Measurements from ENCODE around the gene HSD17B8. TPM values are rescaled to one million over a fixed set of nuclear protein-coding genes. Genes with fewer than 3 reads are reported as not detected.

Gene HSD17B8
- total and polyA plus RNA-seq, 2 donors: 7.6 to 17.3 TPM

DNA sequence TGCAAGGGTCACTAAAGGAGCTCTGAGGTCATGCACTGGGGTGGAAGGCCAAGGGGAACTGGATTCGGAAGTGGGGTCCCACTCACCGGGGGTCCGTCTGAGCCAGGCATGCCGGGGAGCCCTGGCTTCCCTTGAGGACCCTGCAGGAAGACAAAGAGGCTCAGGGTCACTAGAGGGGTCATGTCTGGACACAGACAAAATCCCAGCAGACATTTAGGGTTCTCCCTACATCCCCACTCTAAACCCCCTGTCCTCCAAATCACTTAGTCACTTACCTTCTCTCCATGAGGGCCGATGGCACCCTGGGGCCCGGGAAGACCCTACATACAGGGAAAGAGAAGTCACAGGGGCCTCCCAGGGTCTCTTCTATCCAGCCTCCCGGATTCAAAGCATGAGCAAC is 27.5 kb upstream of the HSD17B8 start:
- H3K4me3 ChIP-seq (ENCODE audit: low read depth, low read length): no peak overlapping the region

DNA sequence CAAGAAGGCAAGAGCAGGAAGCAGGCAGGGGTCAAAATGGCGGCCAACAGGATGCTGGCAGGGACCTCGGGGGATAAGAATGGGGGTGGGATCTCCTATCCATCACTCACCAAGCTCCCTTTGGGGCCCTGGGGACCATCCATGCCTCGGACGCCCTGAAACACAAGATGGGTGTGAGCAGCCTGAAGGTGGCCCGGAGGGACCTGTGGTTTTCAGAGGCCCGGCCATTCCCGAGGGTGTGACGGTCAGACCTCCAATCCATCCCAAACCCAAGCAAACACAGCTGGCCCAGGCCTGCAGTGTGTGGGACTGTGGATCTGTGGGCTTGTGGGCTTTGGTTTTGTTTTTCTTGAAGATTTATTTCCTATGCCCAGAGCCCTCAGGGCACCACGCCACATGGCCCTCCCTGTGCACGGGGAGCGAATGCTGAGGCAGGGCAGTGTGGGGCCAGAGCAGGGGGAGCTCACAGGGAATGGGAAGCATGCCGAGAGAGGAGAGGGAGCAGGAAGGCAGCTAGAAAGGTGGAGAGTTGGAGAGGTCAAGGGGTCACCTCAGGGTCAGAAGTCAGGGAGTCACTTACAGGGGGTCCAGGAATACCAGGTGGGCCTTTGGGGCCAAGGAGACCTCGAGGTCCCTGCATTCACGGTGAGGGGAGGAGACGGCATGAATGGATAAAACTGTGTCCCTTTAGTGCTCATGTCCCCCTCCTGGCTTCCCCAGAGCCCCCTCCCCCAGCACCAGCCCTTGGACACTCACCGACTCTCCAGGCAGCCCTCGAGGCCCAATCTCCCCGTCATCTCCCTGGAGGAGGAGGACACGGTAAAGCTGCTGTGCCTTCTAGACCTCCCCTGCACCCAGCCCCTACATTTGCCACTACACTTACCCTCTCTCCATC is 26.7 kb upstream of the HSD17B8 start:
- H3K4me3 ChIP-seq (ENCODE audit: low read depth, low read length): no peak overlapping the region
- H3K27ac ChIP-seq (ENCODE audit: low read depth): no peak overlapping the region
- DNase-seq (ENCODE audit: extremely low spot score): no peak
- H3K36me3 ChIP-seq (ENCODE audit: insufficient read depth): no peaks in the 10 kb centered on the region
- whole genome bisulfite sequencing: 78% methylated on average over 19 of the region's 19 CpGs
- H3K4me1 ChIP-seq (ENCODE audit: insufficient read depth): no peaks in the 10 kb centered on the region

More for the DNA sequence above, 27.5 kb upstream of the HSD17B8 start:
- no peak overlapping the region for H3K27ac ChIP-seq (ENCODE audit: low read depth)
- H3K36me3 ChIP-seq (ENCODE audit: insufficient read depth): no peaks in the 10 kb centered on the region
- 92% methylated on average over 7 of the region's 7 CpGs for WGBS
- H3K4me1 ChIP-seq (ENCODE audit: insufficient read depth): no peaks in the 10 kb centered on the region
- DNase-seq (ENCODE audit: extremely low spot score): no peak

DNA sequence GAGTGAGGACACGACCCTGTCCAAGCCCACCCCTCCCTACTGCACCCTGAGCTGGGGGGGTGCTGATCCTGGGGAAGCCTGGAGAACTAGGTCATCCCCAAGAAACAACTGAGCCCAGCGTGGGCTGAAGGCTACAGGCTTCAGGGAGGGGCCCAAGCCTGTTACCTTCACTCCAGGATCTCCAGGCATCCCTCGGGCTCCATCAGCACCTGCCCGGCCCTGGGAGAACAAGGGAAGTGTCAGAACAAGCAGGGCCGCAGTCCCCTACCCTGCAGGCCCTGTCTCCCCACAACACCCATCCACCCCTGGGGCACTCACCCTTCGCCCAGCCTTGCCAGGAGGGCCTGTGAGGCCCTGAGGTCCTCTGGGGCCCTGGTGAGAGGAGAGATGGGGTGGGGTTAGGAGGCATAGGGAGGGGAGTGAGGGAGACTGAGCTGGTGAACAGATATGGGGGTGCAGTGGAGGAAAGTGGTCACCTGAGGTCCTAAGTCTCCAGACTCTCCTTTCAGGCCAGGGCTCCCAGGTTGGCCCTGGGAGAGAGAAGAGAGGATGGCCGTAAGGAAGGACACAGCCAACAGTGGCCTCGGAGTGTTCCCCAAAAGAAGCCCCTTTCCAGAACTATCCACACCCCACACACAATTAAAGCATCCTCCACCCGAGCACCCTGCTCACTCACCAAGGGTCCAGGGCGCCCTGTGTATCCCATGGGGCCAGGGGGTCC is 25.5 kb upstream of the HSD17B8 start:
- WGBS: 87% methylated on average over 10 of the region's 10 CpGs
- Histone ChIP-seq H3K27ac (ENCODE audit: low read depth) (no peak overlapping the region), H3K4me1 (ENCODE audit: insufficient read depth) (no peaks in the 10 kb centered on the region), H3K36me3 (ENCODE audit: insufficient read depth) (no peaks in the 10 kb centered on the region), H3K4me3 (ENCODE audit: low read depth, low read length) (no peak overlapping the region)
- no peak for DNase-seq (ENCODE audit: extremely low spot score)

DNA sequence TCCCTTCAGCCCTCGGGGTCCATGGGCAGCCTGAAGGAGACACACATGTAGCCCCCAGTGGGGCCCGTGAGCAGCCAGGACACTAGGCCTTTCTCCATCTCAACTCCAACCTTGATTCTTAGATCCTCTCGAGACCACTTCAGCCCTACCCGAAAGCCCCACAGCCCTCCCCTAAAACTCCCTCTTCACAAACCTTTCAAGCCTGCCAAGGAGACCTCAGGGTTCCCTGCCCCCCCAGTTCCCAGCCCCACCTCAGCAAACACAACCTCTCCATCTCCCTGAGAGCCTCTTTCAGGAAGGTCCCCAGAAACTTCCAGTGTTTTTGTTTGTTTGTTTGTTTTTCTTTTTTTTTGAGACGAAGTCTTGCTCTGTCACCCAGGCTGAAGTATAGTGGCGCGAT is 23.3 kb upstream of the HSD17B8 start:
- no peaks in the 10 kb centered on the region for H3K36me3 ChIP-seq (ENCODE audit: insufficient read depth)
- H3K4me1 ChIP-seq (ENCODE audit: insufficient read depth): no peaks in the 10 kb centered on the region
- WGBS: 85% methylated on average over 7 of the region's 7 CpGs
- DNase-seq (ENCODE audit: extremely low spot score): no peak
- H3K4me3 ChIP-seq (ENCODE audit: low read depth, low read length): no peak overlapping the region
- no peak overlapping the region for H3K27ac ChIP-seq (ENCODE audit: low read depth)

DNA sequence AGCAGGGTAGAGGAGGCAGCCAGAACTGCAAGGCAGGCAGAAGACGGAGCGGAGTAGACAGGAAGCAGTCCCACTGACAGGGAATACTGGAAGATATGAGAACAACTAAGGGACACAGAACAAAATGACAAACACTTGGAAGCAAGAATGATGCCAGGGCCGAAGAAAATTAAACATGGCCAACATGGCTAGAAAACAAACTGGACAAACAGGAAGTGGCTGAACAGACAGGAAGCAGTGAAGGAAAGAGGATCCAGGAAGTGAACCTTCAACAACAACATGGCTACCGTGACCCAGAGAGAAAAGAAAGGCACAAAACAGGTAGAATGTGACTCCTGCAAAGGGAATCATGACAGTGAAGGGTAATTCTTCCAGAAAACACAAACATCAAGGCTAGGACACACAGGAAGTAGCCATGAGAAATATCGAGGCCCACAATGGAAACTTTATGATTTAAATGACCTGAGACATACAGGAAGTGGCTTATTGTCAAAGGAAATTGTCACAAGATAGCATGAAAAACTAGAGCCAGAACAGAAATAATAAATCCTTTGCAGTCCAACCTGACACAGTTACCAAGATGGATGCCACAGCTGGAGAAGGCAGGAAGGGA is 21.3 kb upstream of the HSD17B8 start:
- WGBS: 72% methylated on average over 5 of the region's 5 CpGs
- Histone ChIP-seq H3K36me3 (ENCODE audit: insufficient read depth) (no peaks in the 10 kb centered on the region), H3K4me1 (ENCODE audit: insufficient read depth) (no peaks in the 10 kb centered on the region), H3K4me3 (ENCODE audit: low read depth, low read length) (no peak overlapping the region), H3K27ac (ENCODE audit: low read depth) (no peak overlapping the region)
- DNase-seq (ENCODE audit: extremely low spot score): no peak

DNA sequence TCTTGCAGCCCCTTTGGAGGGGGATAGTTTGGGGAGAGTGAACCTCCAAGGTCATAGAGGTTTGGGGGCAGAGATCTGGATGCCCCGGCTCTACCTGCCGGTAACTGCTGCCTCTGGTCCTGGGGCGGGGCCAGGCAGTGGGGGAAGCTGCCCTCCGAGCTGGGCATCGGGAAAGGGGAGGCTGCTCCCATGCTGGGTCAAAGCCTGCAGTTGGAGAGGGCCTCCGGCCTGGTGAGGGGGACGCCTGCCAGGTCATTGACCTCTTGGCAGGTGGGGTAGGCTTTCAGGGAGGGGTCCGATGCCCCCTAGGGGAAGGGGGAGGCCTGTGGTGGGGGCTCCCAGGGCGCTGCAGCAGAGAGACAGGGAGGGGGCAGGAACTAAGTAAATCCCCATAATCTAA is 19.3 kb upstream of the HSD17B8 start:
- no peak for DNase-seq (ENCODE audit: extremely low spot score)
- 57% methylated on average over 9 of the region's 9 CpGs for WGBS
- no peaks in the 10 kb centered on the region for H3K4me1 ChIP-seq (ENCODE audit: insufficient read depth)

DNA sequence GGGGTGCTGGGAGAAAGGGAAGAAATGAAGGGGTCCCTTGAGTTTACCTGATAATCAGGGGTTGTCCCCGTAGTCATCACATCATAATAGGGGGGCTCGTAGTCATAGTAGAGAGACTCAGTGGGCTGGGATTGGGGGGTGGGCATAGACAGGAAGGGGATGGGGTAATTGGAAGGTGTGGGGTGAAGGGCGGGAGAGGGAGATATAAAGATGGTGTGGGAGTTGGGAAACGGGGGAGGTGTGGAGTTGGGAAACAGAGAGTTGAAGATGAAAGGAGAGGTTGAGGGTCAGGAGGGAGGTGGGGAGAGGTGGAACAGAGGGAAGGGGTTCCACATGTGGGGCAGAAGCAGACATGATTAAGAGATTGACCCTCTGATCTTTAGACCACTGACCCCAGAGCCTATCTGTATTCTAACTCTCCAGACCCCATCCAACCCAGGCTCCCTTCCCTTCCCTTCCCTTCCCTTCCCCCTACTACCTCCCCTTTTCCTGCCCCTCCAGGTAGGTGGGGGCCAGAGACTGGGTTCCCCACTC is 18.7 kb upstream of the HSD17B8 start:
- Histone ChIP-seq H3K4me3 (ENCODE audit: low read depth, low read length) (no peak overlapping the region), H3K4me1 (ENCODE audit: insufficient read depth) (no peaks in the 10 kb centered on the region), H3K27ac (ENCODE audit: low read depth) (no peak overlapping the region), H3K36me3 (ENCODE audit: insufficient read depth) (no peaks in the 10 kb centered on the region)
- DNase-seq (ENCODE audit: extremely low spot score): no peak
- 60% methylated on average over 4 of the region's 4 CpGs for WGBS

More for the DNA sequence above, 19.3 kb upstream of the HSD17B8 start:
- Histone ChIP-seq H3K27ac (ENCODE audit: low read depth) (no peak overlapping the region), H3K4me3 (ENCODE audit: low read depth, low read length) (no peak overlapping the region), H3K36me3 (ENCODE audit: insufficient read depth) (no peaks in the 10 kb centered on the region)

DNA sequence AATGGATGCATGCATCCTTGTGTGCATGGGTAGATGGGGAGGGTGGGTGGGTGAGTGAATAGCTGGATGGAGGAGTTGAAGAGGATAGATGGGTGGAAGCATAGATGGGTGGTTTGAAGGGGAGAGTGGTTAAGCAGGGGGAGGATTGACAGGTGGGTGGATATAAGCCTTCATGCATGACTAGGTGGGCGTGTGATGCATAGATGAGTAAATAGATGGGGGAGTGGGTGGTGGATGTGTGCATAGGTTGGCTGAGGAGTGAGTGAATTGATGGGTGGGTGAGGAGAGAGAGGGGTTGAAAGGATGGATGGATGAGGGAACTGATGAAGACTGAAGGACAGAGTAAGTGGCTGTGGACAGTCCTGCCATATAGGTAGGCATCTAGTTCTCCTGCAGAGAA is 16.6 kb upstream of the HSD17B8 start:
- no peaks in the 10 kb centered on the region for H3K36me3 ChIP-seq (ENCODE audit: insufficient read depth)
- no peaks in the 10 kb centered on the region for H3K4me1 ChIP-seq (ENCODE audit: insufficient read depth)
- 85% methylated on average over 1 of the region's 1 CpG for WGBS
- no peak overlapping the region for H3K27ac ChIP-seq (ENCODE audit: low read depth)
- no peak for DNase-seq (ENCODE audit: extremely low spot score)
- H3K4me3 ChIP-seq (ENCODE audit: low read depth, low read length): no peak overlapping the region

DNA sequence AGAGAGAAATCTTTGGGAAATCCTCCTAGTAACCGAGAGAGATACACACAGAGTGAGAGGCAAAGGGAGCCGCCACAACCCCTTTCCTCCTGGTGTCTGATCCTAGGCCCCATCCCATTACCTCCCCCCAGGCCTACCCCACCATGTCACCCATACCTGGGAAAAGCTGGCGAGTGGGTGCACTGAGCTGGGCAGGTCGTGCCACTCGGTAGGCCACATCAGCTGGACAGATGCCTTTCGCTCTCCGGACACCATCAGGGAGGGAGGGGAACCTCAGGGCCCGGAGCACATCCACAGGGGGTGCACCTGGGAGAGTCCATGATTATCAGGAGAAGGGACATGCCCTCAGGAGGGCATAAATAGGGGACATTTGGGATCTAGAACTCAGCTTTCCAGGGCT is 15.3 kb upstream of the HSD17B8 start:
- DNase-seq (ENCODE audit: extremely low spot score): no peak
- Histone ChIP-seq H3K4me3 (ENCODE audit: low read depth, low read length) (no peak overlapping the region), H3K4me1 (ENCODE audit: insufficient read depth) (no peaks in the 10 kb centered on the region), H3K36me3 (ENCODE audit: insufficient read depth) (no peaks in the 10 kb centered on the region), H3K27ac (ENCODE audit: low read depth) (no peak overlapping the region)
- WGBS: 84% methylated on average over 8 of the region's 8 CpGs

DNA sequence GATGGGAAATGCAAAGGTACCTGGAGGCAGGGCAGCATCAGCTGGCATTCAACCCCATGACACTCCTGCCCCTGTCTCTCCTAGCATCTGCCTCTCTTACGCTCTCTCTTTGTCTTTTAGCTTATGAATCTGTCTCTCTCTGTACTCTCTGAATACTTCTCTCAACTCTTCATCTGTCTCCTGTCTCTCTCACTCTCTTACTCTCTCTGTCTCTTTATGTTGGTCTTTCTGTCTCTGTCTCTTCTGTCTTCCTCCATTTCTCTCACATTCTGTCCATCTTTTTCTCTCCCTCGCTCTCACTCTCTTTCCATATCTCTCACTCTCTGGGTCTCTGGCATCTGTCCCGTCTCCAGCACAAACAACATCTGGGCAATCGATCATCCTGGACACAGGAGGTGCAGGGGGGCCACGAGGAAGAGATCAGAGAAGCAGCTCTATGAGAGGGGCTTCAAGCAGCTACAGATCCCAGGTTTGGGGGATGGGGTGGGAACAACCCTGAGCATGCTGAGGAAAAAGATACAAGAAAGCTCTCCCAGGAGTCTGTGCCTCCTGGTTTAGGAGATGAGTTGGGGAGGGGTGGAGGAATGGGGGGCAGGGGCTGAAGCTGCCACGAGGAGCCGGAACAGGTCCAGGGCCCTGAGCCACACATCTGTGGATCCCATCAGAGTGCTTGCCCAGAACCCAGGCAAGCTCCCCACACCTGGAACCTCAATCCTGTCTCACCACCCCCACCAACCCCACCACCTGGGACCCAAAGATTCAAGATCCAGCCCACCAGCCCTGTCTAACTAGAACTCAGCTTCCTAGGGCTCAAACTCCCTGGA is 14.6 kb upstream of the HSD17B8 start:
- DNase-seq (ENCODE audit: extremely low spot score): no peak
- Histone ChIP-seq H3K4me1 (ENCODE audit: insufficient read depth) (no peaks in the 10 kb centered on the region), H3K36me3 (ENCODE audit: insufficient read depth) (no peaks in the 10 kb centered on the region), H3K4me3 (ENCODE audit: low read depth, low read length) (no peak overlapping the region), H3K27ac (ENCODE audit: low read depth) (no peak overlapping the region)
- WGBS: 53% methylated on average over 7 of the region's 7 CpGs

DNA sequence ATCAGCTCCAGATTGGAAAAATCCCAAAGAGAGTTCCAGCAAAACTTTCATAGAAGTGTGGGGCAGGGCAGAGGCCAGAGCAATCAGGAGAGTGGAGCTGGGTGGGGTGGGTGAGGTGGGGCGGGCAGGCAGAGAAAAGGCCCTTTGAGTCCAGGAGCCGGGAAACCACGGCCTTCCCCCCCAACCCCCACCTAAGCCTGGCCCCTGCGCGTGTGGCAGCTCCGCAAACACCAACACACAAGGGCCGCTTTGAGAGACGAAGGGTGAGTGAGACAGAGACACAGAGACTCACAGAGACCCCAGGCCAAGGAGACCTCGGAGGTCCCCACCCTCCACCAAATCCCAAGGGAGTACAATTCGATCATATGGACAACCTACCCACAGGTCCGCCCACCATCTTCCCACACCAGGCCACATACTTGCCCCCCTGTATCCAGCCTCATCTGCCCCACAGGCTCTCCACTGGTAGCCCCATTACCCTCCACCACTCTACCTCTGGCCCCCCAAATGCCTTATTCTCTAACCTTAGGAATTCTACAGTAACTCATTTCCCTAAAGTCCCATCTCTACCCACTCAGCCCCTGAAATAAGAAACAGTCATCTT is 13.8 kb upstream of the HSD17B8 start:
- Histone ChIP-seq H3K4me3 (ENCODE audit: low read depth, low read length) (no peak overlapping the region), H3K27ac (ENCODE audit: low read depth) (no peak overlapping the region), H3K4me1 (ENCODE audit: insufficient read depth) (no peaks in the 10 kb centered on the region), H3K36me3 (ENCODE audit: insufficient read depth) (no peaks in the 10 kb centered on the region)
- no peak for DNase-seq (ENCODE audit: extremely low spot score)
- WGBS: 86% methylated on average over 11 of the region's 11 CpGs

DNA sequence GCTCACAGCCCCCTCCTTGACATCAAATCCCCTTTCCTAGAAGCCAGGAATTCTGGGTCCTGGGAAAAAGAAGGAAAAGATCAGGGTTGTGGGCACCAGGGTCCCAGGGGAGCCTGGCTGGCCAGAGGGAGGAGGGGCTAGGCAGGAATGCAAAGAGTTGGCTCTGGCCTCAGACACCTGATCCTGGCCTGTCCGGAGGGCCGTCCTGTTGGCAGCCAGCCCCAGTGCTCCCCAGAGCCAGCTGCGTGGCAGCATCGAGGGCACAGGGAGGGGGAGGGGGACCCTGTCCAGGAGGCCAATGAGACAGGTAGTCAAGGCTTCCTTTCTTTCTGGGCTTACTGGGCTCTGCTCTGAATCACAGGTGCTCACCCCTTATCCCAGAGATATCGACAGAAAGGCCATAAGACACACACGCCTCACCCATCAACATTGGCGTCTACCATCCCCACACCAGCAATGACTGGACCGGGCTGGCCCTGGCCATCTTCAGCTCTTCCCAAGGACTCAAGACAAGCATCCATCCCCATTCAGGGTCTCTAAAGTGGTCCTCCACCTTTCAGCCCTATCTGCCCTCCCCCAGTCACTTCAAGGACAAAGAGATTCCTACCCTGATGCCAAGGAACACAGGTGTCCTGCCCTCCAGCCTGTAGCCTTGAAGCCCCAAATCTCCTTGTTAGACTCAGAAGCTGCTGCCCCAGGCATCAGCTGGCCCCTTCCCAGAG is 12.9 kb upstream of the HSD17B8 start:
- DNase-seq (ENCODE audit: extremely low spot score): no peak
- H3K4me1 ChIP-seq (ENCODE audit: insufficient read depth): no peaks in the 10 kb centered on the region
- H3K27ac ChIP-seq (ENCODE audit: low read depth): no peak overlapping the region
- WGBS: 39% methylated on average over 8 of the region's 8 CpGs
- H3K36me3 ChIP-seq (ENCODE audit: insufficient read depth): no peaks in the 10 kb centered on the region
- H3K4me3 ChIP-seq (ENCODE audit: low read depth, low read length): no peak overlapping the region

Measured in urinary bladder (tissue), 4 donors.